HG03039 (cell line): Measurements from ENCODE around the gene SPOCD1.
A peak's percentile ranks its signal among the peaks of the same experiment; 100 is the strongest.

Experiments used
- ATAC-seq: cut with Tn5 transposase; IDR thresholded peaks from one replicate; pipeline ENCODE4 v1.9.1; 2021; ENCODE audit warnings: mild to moderate bottlenecking, moderate library complexity; ENCODE audit not compliant: unreplicated experiment

The SPOCD1 gene

DNA sequence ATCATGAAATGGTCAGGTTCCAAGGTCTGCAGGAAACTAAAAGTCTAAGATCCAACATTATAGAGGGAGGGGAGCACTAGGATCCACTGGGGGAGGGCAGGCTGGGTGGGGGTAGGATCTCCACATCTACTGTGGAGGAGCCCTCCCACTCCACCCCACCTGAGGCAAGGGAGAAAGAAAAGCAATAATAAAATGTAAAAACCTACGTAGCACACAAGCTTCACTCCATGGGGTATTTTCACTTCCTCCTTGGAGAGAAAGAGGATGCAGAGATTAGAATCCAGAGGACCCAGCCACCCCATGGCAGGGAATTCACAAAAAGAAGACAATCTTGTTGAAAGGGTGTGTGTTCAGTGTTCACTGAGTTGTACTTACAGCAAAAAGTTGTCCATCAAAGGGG, 14.4 kb downstream of the SPOCD1 start:
- no peak for ATAC-seq

- no peak for ATAC-seq
These were observed 15.2 kb downstream of the SPOCD1 start for GRCh38 chr1:31800674-31800967.

GRCh38 chr1:31799895-31800673, 15.7 kb downstream of the SPOCD1 start:
- no peak for ATAC-seq

GRCh38 chr1:31799196-31799894, 16.5 kb downstream of the SPOCD1 start:
- ATAC-seq: no peak

DNA sequence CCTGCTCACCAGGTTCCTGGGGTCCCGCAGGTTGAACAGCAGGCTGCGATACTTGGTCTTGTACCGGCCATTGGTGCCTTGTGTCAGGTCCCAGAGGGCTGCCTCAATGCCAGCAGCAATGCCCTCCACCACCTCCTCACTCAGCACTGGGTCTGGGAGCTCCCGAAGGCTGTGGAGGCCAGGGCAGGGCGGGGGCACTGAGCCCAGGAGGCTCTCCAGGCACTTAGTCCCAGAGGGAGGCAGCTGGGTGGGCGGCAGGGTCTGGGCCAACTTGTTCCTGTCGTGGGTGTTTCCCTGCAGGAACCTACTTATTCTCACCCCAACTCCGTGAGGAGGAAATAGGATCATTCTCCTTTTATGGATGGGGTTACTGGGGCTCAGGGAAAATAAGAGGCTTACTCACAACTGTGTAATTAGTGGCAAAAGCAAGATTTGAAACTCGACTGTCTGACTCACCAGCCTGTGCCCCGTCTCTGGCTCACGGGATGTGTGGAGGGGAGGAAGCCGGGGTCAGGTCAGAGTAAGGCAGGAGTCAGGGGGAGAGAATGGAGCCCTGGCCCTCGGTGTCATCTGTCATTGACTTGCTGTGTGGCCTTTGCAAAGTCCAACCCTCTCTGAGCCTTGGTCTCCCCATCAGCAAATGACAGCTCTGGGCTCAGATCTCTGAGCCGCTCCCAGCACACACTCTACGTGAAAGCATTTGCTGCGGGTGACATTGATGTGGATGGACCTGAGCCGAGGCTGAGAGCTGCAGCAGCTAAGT, 17.2 kb downstream of the SPOCD1 start:
- ATAC-seq: no peak

GRCh38 chr1:31798086-31798432, 17.8 kb downstream of the SPOCD1 start:
- no peak for ATAC-seq

GRCh38 chr1:31797216-31797615, 18.6 kb downstream of the SPOCD1 start:
- no peak for ATAC-seq

DNA sequence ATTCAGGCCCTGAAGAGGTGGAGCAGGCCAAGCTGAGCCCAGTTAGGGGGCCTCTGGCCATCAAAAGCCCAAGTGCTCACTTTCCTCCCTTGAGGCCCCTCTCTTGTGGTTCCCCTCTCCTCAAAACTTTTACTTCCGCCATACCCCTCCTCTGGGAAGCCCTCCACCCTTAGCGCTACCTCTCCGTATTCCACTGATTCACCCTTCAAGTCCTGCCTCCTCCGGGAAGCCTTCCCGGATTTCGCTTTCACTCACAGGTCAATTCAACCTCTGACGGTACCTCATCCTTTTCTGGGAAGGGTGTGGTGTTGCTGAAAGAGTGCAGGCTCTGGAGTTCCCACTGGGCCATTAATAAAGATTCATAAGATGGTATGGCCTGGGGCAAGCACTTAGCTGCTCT, 19.1 kb downstream of the SPOCD1 start:
- ATAC-seq: no peak

- ATAC-seq: no peak
These were observed 19.8 kb downstream of the SPOCD1 start for GRCh38 chr1:31795801-31796621.

DNA sequence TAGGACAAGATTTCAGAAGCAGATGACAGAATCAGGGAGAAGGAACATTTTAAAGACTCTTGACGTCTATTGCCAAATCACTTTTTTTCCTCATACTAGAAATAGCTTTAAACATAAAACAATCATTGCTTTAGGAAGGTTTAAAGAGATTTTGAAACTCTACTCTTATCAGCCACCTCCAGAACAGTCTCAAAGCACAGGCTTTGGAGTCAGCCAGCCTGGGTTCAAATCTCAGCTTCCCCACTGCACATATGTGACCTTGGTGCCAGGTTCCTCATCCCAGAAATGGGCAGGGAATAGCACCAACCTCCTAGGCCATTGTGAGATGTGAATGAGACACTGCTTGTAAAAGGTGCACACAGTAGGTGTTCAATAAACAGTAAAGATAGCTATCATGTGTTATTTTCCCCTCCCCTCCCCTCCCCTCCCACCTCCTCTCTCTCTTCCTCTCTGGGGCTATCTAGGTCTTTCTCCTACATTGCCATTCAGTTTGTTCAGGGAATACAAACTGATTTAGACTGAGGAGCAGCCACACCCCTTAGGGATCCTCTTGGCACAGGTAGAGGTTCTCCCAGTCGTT, 20.6 kb downstream of the SPOCD1 start:
- no peak for ATAC-seq

DNA sequence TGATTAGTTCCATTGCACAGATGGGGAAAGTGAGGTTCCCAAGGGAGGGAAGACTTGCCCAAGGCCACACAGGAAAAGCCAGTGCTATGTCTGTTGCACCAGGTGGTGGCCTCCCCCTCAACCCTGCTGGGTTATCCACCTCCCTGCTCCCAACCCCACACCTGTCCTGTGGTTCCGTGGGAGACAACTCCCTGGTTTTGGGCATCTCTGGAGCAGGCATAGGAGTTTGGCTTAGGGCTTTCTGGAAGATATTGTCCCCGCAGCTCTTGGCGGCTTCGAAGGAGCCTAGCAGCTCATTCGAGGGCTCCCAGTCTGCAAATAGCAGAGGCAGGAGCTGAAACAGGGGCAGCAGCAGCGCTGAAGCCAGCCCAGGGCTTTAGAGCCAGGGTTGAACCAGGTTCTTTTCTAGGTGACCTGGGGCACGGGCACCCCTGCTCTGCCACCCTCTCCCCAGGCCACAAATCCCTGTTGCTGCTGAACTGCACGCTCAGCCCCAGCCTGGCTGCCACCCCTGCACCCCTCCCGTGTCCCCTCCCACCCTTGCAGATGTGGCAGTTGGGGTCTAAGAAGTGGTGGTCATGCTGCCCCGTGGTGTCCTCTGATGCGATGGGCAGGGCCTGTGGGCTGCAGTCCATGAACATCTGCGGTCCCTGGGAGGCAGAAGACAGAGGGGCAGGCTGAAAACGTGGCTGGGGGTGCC, 22.1 kb downstream of the SPOCD1 start:
- no peak for ATAC-seq

GRCh38 chr1:31793086-31793485, 22.7 kb downstream of the SPOCD1 start:
- ATAC-seq: no peak

DNA sequence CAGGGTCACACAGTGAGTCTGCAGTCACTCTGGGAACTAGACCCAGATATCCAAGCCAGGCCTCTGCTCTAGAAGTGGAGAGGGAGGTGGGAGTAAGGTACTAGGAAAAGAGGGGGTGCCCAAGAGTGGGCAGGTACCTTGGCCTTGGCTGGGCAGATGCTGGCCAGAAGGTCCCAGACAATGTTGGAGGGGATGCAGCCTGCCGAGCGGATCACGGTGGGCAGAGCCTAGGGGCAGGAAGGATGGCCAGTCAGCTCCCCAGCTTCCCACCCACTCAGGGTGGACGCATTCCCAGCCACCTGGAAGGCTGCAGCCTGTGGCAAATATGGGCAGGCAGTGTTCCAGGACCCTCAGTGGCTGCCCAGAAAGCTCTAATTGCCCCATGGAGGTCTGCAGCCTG, 23.3 kb downstream of the SPOCD1 start:
- ATAC-seq: no peak

- ATAC-seq: no peak
These were observed 23.7 kb downstream of the SPOCD1 start for GRCh38 chr1:31792116-31792515.

GRCh38 chr1:31791131-31791858, 24.5 kb downstream of the SPOCD1 start:
- ATAC-seq: no peak

DNA sequence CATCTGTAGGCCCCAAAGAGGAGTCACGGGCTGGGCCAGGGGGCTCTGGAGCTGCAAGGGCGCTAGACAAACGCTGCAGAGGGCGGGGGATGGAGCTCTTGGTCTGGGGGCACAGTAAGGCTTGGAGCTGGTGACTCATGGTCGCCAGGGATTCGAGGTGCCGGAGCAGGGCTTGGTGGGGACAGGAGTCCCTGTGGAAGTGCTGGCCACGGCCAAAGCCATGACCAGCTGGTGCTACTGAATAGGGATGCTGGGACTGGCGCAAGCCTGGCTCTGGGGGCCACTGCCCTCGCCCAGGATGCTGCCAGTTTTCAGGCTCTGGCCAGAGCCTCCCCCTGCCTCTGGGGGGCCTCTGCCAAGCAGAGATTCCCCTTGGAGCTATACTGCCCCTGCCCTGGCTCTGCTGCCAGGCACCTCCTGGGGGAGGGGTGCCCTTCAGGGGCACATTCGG, 25.2 kb downstream of the SPOCD1 start:
- ATAC-seq: no peak

- ATAC-seq: no peak
These were observed 25.7 kb downstream of the SPOCD1 start for GRCh38 chr1:31790140-31790539.

DNA sequence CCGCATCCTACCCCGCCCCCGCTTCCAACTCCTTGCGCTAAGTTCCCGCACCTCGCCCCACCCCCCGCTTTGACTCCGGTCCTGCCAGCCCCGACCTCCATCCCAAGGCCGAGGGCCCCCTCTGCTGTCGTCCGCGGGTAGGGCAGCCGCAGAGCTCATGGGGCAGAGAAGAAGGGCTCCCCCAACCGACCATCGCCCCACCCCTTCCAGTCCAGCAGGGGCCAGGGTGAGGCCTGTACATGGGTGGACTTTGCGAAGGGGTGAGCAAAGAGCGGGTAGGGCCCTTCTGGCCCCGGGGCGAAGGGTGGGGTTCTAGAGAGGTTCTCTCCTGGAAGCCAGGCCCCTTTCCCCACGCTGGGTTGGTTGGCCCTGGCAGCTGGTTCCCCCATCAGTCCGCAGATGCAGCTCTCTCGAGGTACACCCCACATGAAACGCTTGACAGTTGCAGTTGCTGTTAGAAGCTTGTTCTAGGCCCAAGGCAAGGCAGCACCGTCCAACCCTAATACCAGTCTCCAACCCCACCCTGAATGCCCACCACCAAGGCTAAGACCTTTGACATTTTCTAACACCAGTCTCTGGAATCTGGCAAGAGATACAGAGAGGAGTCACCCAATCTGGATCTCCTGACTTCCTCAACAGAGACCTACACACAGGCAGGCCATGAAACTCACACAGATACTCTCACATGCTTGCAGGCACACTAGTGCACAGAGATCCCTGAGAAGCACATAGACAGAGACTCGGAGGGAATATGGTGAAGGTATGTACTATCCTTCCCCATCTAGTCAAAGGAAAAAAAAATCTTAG, 26.4 kb downstream of the SPOCD1 start:
- peak; percentile 47 for ATAC-seq

DNA sequence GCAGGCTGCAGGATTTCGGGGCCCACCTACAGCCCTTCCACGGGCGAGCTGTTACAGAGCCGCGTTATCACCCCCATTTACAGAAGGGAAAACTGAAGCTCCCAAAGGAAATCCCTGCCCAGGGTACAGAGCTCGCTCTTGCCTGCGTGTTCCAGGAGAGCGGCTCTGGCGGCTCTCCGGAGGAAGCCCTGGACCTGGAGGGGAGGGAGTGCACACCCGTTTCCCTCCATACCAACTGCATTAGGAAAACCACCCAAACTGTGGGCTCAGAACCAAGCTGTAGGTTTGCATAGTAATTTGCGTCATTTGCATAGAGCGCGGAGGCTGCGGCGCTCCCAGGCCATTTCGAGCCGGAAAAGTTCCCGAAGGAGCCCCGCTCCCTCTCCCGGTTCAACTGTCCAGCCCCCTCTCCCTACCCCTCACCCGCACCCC, 27.0 kb downstream of the SPOCD1 start:
- no peak for ATAC-seq
